ENCODE measurements around the gene BTRC.

BTRC gene

GRCh38 chr10:101557541-101557940 is 203.6 kb downstream of the BTRC start:
- DNase-seq, result no peak

DNA sequence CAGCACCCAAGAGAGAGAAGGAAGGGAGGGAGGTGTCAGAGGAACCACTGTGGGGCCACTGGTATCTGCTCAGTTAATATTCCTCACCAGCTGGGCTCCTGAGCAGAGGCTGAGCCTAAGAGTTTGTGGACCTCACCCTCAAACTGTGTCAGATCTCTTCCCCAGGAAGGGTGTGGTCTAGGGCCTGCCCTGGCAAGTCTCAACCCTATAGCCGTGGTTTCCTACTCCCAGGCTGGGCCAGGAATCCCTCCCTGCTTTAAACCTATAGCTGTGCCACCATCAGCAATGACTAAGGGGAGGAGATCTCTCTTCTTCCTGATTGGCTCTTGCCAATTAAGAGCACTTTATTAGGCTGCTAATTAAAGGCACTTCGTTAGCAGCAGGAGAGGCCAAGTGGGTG is 204.2 kb downstream of the BTRC start:
- DNase-seq, result no peak

DNA sequence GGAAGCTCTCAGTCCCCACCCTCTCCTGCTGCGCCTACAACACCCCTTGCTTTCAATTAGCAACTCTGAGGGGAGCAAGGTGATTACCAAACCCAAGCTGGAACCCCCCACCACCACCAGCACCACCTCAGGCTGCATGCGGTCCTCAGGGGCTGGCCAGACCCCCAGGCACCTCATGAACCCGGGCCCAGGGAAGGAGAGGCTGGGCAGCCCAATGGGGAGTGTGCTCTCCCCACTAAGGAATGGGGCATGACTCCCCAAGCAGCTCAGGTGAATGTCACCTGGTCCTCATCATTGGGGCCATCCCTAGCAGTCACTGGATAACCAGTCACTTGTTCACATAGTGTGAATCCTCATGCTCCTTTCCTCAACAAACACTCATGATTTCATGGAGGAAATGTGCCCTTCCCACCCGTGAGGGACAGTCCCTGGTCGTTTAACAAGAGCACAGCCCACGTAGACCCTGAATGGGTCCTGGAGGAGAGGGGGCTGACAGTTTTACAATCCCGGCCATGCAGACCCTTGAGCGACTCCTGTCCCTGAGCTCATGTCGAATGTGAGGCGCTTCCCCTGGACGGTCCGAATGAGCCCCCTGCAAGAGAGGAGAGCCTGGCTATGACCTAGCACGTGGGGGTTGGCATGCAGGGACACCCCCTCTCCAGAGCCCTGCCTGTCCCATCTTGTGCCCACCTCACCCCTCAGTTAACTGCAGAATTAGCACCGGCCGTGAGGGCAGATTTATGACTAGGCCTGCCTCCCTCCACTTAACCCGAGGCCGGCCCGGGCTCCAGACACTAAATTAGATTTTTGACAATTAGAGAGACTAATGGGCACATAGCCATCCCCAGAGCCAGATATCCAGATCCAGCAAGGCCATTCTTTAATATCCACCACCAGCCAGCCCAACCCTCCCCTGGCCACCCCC is 205.0 kb downstream of the BTRC start:
- no peak for DNase-seq

DNA sequence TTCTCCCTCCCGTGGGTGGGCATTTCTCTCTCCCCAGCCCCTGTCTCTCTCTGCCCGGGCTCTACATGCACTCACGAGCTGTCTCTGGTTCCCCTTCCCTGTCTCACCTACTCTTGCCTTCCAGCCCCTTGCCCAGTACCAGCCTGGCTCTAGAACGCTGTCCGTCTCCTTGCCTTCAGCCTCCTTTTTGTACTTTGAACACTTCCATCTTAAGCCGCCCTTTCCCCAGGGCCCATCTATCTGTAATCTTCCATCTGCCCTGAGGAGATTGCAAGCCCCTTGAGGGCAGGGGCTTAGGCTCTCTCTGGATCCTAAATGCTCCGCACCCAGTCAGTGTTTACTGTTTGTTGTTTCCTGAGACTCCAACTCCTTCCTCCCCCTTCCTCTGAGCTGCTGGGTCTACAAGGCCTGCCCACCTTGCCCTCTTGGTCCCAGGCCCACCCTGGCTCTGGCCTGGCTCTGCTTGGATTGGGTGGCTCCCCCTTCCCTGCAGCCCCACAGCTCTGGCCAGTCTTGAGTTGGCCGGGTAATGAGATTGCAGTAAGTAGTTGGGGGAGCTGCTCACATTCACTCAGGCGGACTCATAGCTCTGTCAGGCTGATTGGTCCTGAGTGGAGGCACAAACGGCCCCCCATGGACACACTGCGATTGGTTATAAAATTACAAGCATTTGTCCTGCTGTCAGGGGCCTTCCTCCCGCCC is 205.8 kb downstream of the BTRC start:
- no peak for DNase-seq

- DNase-seq, result no peak
Observed at GRCh38 chr10:101560298-101561067, 206.5 kb downstream of the BTRC start.

DNA sequence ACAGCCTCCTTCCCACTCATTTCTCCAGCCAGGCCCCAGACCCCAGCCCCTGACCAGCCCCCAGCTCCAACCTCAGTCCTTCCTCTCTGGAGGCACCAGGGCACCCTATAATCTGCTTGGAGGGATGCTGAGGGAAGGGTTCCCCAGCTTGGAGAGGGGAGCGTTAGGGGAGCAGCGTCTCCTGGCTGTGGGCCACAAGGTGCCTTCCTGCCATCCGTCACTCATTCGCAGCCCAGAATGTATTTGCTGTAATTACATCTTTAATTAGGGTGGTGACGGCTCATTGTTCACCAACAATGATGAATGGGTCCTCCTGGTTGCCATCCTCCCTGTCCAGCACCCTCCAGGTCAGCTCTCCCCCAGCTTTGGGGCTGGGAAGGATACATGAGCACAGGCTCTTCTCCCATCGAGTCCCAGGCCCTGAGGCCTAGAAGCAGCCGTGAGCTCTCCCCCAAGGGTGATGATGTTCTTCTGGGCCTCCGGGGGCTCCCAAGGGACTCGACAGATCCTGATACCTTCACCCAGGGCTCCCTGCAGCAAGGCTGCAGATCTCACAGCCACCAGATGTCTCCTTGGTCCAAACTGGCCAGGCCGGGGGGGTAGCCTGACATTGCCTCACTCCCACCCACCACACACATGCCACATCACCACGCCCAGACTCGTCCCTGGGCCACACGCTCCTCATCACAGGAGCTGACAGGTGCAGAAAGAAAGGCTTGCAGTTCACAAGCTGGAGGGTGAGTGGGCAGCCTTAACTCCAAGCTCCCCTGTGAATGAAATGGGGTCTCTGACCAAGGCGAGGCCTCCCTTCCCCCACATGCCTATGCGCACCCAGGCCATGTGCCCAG is 207.3 kb downstream of the BTRC start:
- DNase-seq, result no peak

- DNase-seq, result no peak
Observed at GRCh38 chr10:101562231-101562630, 208.3 kb downstream of the BTRC start.

DNA sequence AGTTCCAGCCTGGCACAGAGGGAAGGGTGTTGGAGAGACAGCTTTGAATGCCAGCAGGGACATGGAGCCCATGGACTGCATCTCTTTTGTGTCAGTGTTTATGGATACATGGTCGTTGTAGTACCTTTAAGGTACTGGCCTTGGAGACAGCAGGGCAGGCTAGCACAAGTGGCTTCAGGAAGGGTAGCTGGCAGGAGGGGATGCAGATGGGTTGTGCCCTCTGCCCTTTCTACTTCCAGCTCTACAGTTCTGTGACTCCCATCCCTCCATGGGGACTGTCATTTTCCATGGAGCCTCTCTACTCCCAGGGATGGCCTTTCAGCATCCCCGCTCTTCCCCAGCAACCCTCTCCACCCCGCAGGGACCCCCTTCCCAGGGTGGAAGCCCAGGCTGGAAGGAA is 209.0 kb downstream of the BTRC start:
- DNase-seq, result no peak

GRCh38 chr10:101563497-101564040 is 209.6 kb downstream of the BTRC start:
- no peak for DNase-seq

GRCh38 chr10:101564490-101564991 is 210.6 kb downstream of the BTRC start:
- DNase-seq, result no peak

DNA sequence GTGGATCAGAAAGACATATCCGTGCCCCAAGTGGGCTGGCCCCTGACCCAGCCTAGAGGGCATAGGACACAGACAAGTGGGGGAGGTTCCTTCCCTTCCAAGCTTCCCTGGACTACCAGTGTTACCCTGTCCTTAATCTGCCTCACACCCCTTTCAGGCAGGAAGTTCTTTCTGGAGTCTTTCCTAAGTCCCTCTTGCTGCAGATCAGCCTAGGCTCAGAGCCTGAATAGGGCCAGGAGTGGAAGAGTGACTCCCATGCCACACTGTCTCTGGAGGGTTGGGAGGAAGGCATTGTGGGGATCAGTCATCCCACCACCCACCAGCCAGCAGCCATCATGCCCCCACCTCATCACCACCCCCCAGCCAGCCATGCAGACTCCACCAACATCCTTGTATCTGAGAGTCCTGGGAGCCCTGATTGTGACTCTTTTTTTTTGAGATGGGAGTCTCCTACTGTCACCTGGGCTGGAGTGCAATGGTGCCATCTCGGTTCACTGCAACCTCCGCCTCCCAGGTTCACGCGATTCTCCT is 211.5 kb downstream of the BTRC start:
- DNase-seq, result no peak

DNA sequence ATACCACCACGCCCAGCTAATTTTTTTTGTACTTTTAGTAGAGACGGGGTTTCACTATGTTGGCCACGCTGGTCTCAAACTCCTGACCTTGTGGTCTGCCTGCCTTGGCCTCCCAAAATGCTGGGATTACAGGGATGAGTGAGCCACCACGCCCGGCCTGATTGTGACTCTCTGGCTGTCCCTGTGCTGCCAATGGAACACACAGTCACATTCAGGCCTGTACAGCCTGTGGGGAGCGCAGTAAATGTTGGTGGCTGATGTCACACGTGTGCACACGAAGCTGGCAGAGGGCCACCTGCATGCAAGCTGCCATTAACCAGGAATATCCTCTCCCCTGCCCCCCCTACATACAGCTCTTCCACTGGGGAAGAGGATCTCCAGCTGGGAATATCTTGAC is 212.0 kb downstream of the BTRC start:
- DNase-seq, result no peak

DNA sequence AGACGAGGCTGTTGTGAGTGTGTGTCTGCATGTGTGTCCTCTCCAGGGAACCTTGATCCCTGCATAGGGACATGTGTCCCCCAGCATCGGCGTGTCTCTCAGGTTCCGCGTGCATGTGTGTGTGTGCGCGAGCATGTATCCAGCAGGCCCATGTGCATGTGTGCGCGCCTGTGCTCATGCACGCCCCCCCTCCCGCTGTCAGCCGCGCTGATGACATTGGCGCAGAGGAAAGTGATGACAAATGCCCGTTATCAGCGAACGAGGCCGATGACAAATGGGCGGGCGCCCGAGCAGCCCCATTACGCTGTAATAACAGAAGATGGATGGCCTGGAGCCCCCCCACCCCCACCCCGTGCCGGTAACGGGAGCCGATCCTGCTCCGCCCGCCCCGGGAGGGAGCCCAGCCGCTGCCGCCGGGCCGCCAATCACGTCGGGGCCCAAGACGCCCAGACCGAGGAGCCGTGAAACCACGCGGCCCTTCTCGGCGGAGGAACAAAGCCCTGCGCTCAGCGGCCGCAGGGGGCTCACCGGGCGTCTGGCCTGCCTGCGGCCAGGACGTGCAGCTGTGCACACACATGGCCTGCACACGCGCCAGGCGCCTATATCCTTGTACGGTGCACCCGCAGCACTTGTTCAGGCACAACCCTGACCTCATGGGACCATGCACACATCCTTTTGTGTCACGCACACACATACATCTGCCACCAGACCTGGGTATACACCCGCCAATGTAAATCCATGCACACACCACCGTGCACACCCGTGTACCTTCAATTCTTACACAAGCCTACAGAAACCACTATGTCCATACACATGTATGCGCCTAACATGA is 212.6 kb downstream of the BTRC start:
- DNase-seq, result no peak

GRCh38 chr10:101567165-101568006 is 213.4 kb downstream of the BTRC start:
- no peak for DNase-seq

GRCh38 chr10:101568054-101568745 is 214.2 kb downstream of the BTRC start:
- DNase-seq, result no peak

- DNase-seq, result no peak
Observed at GRCh38 chr10:101569323-101569621, 215.3 kb downstream of the BTRC start.

DNA sequence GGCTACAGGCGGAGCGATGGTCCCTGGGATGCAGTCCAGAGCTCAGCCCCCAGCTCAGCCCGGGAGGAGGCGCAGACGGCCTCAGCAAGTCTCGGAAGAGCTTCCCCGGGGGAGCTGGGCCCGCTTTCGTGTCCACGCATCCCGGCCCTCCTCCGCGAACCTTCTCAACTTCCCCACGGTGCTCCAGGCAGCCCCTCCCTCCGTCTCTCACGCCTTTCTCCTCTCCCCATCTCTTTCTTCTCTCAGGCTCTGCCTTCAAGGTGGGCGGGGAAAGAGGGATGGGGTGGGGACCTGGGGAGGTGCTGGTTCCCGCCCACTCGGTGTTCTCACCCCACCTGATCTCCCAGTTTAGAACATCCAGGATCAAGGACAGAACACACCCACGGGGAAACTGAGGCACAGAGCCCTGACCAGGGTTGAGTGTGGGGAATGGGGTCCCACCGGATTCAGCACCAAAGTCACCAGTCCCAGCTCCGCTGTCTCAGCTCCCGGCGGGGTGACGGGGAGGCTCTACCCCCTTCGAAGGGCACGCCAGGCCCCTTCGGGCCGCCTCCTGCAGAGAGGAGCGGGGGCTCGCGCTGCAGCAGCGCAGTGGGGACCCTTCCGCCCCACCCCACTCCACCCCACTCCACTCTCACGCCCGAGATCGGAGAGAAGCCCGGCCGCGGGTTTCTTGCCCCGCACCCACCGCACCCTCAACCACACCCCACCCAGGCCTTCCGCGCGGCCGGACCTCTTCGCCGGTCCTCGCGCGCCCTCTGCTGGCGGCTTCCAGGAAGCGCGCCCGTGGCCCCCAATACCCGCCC is 215.9 kb downstream of the BTRC start:
- no peak for DNase-seq
